22Rv1 (cell line): ENCODE data around the gene MFAP3L.

ENCODE experiments used
- ZFX ChIP-seq: fragments of 450-650 bp; IDR thresholded peaks from 2 replicates; pipeline ENCODE4 v1.6.1; 2017; ENCODE audit warnings: antibody characterized with exemption, borderline replicate concordance
- TF ChIP-seq, protein P1 (sequence below): fragments of 450-650 bp; IDR thresholded peaks from 2 replicates; pipeline ENCODE4 v1.5.1; 2017; ENCODE audit warnings: mild to moderate bottlenecking

DNA sequence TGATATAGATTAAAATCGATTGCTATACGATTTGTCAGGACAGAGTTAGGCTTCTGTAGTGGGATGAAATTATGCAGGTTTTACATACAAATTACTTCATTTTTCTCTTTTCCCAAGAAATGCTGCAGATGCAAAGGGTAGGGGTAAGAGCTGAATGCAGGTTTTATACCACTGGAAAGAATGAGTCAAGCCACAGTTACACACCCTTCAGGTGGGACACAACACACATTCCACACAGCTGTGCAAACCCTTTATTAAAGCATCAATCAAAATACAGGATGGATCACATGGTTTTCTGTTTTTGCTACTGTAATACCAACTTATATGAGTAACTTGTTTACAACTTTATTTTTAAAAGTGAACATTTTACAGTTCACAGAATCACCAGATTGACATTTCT, 39.8 kb downstream of the MFAP3L start:
- TF ChIP-seq, protein P1, sequence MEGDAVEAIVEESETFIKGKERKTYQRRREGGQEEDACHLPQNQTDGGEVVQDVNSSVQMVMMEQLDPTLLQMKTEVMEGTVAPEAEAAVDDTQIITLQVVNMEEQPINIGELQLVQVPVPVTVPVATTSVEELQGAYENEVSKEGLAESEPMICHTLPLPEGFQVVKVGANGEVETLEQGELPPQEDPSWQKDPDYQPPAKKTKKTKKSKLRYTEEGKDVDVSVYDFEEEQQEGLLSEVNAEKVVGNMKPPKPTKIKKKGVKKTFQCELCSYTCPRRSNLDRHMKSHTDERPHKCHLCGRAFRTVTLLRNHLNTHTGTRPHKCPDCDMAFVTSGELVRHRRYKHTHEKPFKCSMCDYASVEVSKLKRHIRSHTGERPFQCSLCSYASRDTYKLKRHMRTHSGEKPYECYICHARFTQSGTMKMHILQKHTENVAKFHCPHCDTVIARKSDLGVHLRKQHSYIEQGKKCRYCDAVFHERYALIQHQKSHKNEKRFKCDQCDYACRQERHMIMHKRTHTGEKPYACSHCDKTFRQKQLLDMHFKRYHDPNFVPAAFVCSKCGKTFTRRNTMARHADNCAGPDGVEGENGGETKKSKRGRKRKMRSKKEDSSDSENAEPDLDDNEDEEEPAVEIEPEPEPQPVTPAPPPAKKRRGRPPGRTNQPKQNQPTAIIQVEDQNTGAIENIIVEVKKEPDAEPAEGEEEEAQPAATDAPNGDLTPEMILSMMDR, result no peak
- no peak for TF ChIP-seq ZFX
